ENCODE results near the gene RABGGTB. TPM values are rescaled to one million over a fixed set of nuclear protein-coding genes. Genes with fewer than 3 reads are reported as not detected.
"Not testable (repeated sequence)": the region's sequence is repeated elsewhere in the genome, so short reads cannot be mapped to it uniquely, and the experiment has no call there.

The RABGGTB gene
- total RNA-seq, 4 donors from 2014 or later = 55.6 to 80.1 (median 68.2) TPM

DNA sequence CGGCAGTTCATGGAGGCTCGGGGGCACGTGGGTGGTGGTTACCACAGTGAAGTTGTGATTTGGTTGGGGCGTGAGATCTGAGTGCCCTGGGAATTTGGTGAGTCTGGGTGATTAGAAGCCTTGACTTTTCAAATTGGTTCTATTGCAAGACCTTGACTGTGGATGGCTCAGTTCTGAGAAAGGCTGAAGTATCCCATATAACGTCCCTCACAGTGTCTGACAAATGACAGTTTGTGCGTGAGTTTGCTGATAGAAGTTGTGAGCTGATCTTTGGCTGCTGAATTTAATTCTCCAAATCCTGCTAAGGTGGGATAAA, 11.2 kb downstream of the RABGGTB start:
- H3K27ac ChIP-seq = no peak overlapping the region
- no peak for TF ChIP-seq POLR2A (IDR thresholded peaks at IDR 0.05)
- TF ChIP-seq, protein P1, sequence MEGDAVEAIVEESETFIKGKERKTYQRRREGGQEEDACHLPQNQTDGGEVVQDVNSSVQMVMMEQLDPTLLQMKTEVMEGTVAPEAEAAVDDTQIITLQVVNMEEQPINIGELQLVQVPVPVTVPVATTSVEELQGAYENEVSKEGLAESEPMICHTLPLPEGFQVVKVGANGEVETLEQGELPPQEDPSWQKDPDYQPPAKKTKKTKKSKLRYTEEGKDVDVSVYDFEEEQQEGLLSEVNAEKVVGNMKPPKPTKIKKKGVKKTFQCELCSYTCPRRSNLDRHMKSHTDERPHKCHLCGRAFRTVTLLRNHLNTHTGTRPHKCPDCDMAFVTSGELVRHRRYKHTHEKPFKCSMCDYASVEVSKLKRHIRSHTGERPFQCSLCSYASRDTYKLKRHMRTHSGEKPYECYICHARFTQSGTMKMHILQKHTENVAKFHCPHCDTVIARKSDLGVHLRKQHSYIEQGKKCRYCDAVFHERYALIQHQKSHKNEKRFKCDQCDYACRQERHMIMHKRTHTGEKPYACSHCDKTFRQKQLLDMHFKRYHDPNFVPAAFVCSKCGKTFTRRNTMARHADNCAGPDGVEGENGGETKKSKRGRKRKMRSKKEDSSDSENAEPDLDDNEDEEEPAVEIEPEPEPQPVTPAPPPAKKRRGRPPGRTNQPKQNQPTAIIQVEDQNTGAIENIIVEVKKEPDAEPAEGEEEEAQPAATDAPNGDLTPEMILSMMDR (IDR thresholded peaks at IDR 0.05) = no peak
- 71 to 75% methylated on average over 6 of the region's 6 CpGs for WGBS, 2 donors
- no peaks in the 10 kb centered on the region for H3K27me3 ChIP-seq
- no peaks in the 10 kb centered on the region for H3K4me1 ChIP-seq
- no peak for DNase-seq
- no peaks in the 10 kb centered on the region for H3K9me3 ChIP-seq
- intact Hi-C loops (cut with DNase I) = no loop called here
- no peak overlapping the region for H3K4me3 ChIP-seq (replicated peaks in 1 of 3)
- peaks cover 41 to 47% of the 10 kb centered on the region in 2 donors for H3K36me3 ChIP-seq

DNA sequence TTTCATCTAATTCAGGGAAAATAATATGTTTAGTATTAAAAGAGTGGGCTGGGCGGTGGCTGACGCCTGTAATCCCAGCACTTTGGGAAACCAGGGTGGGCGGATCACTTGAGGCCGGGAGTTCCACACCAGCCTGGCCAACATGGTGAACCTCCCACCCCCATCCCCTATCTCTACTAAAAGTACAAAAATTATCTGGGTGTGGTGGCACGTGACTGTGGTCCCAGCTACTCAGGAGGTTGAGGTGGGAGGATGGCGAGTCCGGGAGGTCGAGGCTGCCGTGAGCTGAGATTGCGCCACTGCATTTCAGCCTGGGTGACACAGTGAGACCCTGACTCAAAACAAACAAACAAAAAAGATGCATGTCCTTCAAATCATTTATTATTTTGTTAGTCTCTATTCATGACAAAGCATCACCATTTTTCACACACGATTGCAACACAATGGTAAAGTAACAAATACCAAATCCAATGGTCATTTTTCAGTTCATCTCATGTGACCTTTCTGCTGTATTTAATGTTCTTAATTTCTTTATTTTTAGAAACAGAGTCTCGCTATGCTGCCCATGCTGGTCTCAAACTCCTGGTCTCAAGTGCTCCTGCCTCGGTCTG, 11.7 kb downstream of the RABGGTB start:
- no peak overlapping the region for H3K4me3 ChIP-seq (replicated peaks in 1 of 3)
- H3K36me3 ChIP-seq = peaks cover 36 to 42% of the 10 kb centered on the region in 2 donors
- H3K4me1 ChIP-seq = no peaks in the 10 kb centered on the region
- no peak overlapping the region for H3K27ac ChIP-seq
- TF ChIP-seq, protein P1 (IDR thresholded peaks at IDR 0.05) = no peak
- no peak for TF ChIP-seq POLR2A (IDR thresholded peaks at IDR 0.05)
- WGBS, 2 donors = 95% methylated on average over 13 of the region's 13 CpGs
- intact Hi-C loops (cut with DNase I) = no loop called here
- no peak for DNase-seq
- H3K27me3 ChIP-seq = no peaks in the 10 kb centered on the region
- H3K9me3 ChIP-seq = no peaks in the 10 kb centered on the region

GRCh38 chr1:75801480-75801879, 15.4 kb downstream of the RABGGTB start:
- not testable (repeated sequence) for H3K4me3 ChIP-seq (replicated peaks in 1 of 3)

DNA sequence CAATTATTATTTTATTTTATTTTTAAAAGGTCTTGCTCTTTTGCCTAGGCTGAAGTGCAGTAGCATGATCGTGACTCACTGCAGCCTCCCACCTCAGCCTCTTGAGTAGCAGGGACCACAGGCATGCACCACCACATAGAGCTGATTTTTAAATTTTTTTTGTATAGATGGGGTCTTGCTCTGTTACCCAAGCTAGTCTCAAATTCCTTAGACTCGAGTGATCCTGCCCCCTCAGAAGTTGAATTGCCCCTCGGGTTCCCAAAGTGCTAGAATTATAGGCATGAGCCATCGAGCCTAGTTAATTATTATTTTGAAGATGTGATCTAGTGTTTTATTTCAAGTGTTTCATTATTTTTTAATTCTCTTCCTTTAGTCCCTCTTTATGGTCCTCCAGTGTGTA, 22.9 kb downstream of the RABGGTB start:
- Histone ChIP-seq H3K27ac (no peak overlapping the region), H3K4me1 (no peaks in the 10 kb centered on the region), H3K4me3 (replicated peaks in 1 of 3) (no peak overlapping the region), H3K9me3 (no peaks in the 10 kb centered on the region), H3K27me3 (no peaks in the 10 kb centered on the region), H3K36me3 (no peaks in the 10 kb centered on the region)
- no peak for DNase-seq
- intact Hi-C loops (cut with DNase I) = no loop called here
- TF ChIP-seq POLR2A (IDR thresholded peaks at IDR 0.05) = no peak
- TF ChIP-seq, protein P1 (IDR thresholded peaks at IDR 0.05) = no peak
- 85 to 91% methylated on average over 4 of the region's 4 CpGs for WGBS, 2 donors

More at GRCh38 chr1:75801480-75801879, 15.4 kb downstream of the RABGGTB start:
- H3K9me3 ChIP-seq; DNase-seq; intact Hi-C loops (cut with DNase I); H3K4me1 ChIP-seq; H3K27ac ChIP-seq; H3K36me3 ChIP-seq; H3K27me3 ChIP-seq: not testable (repeated sequence)
- WGBS, 2 donors = 94 to 95% methylated on average over 2 of the region's 2 CpGs

DNA sequence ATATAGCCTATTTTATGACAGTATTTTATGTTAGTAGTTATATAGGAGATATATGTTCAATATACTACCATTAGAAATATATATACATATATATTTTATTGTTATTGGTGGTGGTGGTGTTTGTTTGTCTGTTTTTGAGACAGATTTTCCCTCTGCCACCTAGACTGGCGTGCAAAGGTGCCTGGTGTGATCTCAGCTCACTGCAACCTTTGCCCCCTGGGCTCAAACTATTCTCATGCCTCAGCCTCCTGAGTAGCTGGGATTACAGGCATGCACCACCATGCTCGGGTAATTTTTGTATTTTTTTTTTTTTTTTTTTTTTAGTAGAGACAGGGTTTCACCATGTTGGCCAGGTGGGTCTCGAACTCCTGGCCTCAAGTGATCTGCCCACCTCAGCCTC, 24.1 kb downstream of the RABGGTB start:
- H3K4me1 ChIP-seq; H3K36me3 ChIP-seq; H3K27me3 ChIP-seq; intact Hi-C loops (cut with DNase I); H3K9me3 ChIP-seq; H3K27ac ChIP-seq; H3K4me3 ChIP-seq (replicated peaks in 1 of 3); DNase-seq: not testable (repeated sequence)
- 96 to 98% methylated on average over 3 of the region's 3 CpGs for WGBS, 2 donors

GRCh38 chr1:75811211-75811981, 25.3 kb downstream of the RABGGTB start:
- Histone ChIP-seq H3K36me3 (no peaks in the 10 kb centered on the region), H3K27me3 (no peaks in the 10 kb centered on the region), H3K4me3 (replicated peaks in 1 of 3) (no peak overlapping the region), H3K27ac (no peak overlapping the region), H3K4me1 (no peaks in the 10 kb centered on the region), H3K9me3 (no peaks in the 10 kb centered on the region)
- TF ChIP-seq POLR2A (IDR thresholded peaks at IDR 0.05) = no peak
- TF ChIP-seq, protein P1 (IDR thresholded peaks at IDR 0.05) = no peak
- intact Hi-C loops (cut with DNase I) = no loop called here
- 73 to 76% methylated on average over 1 of the region's 1 CpG for WGBS, 2 donors
- DNase-seq = no peak

All from thyroid gland (tissue), 4 donors.